Measurements from ENCODE around the gene UROS.

Gene UROS

GRCh38 chr10:125822878-125823662 is at the start of gene UROS, which contains the start of gene BCCIP:
UROS (minus strand) TSS chr10:125823258; CDS start chr10:125816499, 6,759 bp downstream.
BCCIP (plus strand) TSS chr10:125823546; CDS start chr10:125823558, 12 bp downstream.
- peak; percentile 68 to 85 for DNase-seq

GRCh38 chr10:125871338-125871737 is 48.3 kb upstream of the UROS start:
- no peak for DNase-seq

DNA sequence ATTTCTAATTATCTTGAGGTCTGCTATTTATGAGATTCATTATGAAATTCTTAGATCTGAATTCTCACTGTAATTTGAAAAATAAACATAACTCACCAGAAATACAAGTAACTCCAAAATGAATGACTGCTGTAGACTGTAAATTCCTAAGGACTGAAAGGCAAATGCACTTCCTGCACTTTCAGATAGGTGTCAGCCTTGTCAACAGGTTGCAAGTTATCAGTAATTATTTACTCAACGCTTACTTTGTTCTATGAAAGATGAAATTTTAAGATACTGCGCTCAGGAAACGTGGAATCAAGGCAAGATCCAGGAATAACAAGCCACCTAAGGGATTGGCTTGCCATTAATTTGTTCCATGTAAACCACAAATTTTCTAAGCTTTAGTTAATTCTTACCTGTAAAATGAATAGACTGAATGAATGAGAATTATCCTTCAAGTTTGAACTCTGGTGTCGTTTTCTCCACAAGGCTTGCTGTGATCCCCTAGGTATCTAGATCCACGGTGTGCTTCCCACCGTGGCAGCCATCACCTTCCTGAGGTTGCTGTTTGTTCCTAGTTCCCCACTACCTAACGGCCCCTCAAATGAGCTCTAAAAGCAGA is 45.4 kb upstream of the UROS start:
- no peak for DNase-seq

DNA sequence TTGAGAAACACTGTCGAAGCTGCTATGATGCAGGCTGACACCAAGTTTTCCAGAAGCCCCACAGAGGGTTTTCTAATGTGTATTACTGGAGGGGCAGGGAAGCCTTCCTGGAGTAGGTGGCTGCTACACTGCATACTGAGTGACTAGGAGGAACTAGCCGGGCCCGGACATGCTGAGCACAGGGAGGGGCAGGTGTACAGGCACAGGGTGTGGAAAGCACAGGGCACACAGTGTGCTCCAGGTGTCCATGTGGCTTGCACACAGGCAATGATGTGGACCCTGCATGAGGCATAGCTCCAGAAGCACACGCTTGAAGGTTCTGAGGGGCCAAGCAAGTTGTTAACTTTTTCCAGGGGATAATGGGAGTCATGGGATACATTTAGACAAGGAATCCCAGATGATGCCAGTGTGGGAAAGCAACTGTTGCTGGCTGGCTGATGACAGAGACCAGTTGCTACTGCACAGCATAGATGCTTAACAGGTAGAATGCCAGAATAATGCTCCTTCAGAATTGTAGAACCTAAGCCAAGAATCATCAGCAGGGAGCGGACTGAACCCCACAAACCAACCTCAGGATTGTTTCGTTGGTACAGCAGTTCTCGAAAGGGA is 43.5 kb upstream of the UROS start:
- DNase-seq = no peak

DNA sequence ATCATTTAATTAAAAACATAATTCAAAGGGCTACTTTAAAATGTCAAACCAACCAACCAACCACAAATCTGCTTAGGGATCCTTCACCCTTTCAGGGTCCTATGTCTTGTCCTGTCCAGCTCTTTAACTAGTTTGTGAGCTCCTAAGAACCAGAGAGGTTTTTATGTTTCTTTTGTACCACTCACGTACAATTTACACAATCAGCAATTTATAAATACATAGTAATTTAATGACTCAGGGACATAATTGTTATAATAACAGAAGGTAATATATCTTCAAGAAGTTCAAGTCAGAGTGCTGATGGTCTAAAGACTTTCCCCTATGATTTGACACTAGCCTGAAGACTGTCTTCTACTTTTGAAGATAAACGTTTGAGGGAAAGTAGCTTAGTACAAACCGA is 42.1 kb upstream of the UROS start:
- no peak for DNase-seq

DNA sequence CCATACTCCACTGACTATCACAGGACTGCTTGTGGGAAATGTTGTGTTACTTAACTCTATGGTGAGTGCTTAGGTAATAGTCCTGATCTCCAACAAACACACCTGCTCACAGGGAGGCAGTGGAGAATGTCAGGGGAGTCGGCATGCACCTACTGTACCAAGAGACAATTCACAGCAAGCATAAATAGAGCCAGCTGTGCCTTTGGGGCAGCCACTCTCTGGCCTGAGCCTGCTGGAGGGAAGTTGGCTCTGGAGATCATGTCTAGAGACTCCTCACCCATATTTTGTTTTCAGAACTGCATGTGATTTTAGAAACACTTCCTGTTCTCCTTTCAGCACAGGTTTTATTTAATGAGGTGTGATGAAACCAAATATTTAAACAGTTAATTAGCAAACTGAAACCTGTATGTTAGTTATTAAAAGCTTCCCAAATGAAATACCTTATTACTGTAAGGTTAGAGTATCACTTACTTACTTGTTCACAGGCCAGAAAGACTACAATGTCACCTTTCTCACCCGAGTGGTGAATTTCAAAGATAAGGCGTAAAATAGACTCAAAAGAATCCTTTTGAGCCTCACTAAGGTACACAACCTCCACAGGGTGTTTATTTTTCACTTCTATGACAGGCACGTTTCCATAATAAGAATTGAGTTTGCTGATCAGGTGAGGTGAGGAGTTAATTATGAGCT is 36.2 kb upstream of the UROS start:
- no peak for DNase-seq

DNA sequence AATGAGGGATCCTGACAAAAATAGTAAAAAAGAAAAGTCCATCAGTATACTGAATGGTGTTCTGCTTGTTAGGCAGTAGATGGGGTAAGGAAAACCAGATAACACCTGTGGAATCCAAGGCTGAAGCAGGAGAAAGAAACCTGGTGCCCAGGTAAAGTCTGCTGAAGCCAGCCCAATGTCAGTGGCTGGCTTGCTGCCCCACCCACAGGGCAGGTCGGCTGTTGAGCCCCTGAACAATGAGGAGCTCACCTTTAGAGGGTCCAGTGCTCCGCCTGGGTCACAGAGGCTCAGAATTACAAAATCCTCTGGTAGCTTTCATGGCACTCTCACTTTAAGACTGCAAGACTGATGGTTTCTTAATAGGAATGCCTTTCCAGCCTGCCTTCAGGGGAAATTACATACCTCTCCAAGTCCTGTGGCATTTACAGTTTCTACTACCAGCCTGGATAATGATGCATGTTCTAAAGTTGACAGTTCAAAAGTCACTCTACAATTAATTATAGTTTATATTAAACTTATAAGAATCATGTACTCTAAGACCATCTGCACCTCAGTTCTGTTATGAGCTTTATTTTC is 34.2 kb upstream of the UROS start:
- DNase-seq = no peak

- no peak for DNase-seq
Measured at GRCh38 chr10:125852487-125852886, 29.4 kb upstream of the UROS start.

DNA sequence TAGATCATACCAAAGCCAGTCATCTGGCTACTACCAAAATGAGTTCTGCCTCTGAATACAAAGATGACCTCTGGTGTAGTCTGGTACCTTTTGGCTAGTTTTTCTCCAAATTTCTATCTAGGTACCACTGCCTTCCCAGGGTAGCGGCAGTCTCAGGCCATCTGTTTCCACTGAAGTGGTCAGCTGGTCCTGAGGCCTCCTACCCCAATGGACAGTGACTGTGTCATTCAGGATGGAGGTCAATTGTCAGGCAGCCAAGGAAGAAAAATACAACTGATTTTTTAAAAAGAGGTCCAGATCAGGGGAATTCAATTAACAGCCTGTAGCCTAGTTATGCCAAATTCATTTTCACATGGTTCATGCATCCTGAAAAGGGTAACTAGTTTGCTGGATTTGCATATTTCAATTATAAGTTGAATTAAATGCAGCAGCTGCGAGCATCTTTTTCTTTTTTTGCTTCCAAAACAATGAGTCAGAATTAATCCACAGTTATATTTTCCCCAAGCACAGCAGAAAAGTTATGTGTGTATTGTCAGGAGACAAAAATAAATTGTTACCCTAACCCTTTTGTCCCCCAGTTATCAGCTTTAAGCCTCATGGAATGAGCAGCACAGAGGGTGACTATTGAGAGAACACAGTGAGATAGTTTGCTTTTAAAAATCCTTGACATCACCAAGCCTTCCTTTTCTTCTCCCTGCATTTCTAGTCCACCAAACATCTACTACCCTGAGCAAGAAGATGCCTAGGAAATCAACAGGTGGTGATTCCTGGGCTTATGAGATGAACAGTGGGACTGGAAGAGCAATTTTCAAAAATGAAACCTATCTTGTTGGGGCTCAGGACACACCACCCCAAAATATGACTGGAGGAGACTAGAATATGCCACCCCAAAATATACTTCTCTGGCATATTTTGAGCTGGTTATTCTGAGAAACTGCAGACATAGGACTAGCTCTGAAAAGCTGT is 28.0 kb upstream of the UROS start:
- DNase-seq = no peak

DNA sequence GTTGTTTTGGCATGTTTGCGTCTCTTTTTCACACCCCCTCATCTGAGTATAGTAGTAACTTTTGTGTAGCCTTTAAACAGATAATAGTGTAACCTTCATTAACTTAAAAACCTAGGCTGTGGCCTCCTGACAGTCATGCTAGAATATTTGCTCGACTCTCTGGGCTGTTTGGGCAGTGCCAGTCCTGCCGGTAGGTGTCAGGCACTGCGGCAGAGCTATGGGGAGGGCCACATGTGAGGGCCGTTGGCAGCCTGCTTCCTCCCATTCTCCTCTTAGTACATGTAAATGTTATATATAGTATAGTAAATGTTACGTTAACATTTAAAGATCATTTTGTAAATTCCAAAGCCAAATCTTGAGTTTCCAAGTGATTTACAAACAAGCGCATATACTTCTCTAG is 26.4 kb upstream of the UROS start:
- DNase-seq = no peak

DNA sequence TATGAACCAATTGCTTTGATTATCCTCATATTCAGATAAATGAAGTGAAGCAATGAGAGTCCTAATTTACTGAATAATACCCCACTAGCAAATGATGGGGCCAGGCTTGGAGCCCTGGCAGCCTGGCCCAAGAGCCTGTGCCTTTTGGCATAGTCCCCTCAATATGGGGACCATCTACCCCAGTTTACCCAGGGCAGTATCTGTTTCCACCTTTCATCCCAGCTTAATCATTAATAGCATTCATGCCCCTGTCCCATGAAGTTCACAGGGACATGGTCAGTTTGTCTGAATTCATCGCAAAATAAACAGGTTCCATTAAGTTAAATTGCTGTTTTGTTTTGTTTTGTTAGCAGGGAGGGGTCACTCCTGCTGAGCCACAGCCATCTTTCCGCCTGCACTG is 25.8 kb upstream of the UROS start:
- no peak for DNase-seq

- DNase-seq = no peak
Measured at GRCh38 chr10:125848371-125848770, 25.3 kb upstream of the UROS start.

DNA sequence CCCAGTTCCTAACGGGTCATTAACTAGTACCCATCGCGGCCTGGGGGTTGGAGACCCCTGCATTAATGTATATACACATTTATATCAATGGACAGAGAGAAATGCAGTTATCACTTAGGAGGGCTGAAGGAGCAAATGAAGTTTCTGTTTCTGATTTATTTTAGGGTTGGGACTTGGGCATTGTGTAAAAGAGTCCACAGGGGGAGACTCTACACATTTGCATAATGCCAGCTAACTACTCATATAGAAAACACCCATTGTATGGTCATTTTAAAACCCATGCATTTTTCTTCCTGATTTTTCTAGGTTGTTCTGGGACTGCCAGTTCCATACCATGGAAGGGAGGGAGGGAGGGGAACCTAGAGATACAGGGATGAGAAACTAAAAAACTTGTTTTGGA is 23.8 kb upstream of the UROS start:
- no peak for DNase-seq

DNA sequence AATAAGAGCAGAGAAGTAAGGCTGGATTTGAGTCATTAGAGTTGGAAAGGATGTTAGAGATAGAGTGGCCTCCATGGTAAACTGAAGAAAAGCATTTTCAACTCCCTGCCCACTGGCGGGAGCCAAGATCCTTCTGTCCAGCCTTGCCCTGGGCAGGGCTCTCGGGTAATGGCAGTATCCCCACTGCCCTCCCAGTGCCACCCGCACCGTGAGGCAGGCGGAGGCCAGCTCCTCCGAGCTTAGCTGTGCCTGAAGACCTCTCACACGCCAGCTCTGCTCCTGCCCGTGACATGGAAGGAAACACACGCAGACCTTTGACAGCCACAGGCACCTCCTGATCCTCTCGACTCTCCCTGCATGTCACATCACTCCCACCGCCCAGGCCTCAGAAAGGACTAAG is 22.6 kb upstream of the UROS start:
- no peak for DNase-seq

DNA sequence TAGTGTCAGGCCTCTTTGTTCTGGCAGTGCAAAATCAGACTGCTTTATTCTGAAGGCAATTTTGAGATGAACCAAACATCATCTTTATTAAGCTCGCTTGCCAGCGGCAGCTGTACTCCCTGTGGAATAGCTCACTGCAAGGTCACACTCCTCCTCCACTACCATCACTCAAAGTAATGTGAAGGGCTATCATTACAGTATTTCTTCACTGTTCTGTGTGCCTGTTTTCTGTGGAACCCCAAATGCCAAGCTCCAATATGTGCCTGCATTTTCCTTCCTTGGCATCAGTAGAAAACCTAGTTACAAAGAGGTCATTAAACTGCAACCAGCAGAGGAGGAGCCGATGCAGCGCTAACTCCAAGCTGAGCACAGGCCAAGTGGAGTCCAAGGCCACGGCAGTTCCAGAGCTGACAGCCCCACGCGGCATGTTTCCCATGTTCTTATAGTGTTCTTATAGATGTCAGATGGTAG is 21.7 kb upstream of the UROS start:
- no peak for DNase-seq

DNA sequence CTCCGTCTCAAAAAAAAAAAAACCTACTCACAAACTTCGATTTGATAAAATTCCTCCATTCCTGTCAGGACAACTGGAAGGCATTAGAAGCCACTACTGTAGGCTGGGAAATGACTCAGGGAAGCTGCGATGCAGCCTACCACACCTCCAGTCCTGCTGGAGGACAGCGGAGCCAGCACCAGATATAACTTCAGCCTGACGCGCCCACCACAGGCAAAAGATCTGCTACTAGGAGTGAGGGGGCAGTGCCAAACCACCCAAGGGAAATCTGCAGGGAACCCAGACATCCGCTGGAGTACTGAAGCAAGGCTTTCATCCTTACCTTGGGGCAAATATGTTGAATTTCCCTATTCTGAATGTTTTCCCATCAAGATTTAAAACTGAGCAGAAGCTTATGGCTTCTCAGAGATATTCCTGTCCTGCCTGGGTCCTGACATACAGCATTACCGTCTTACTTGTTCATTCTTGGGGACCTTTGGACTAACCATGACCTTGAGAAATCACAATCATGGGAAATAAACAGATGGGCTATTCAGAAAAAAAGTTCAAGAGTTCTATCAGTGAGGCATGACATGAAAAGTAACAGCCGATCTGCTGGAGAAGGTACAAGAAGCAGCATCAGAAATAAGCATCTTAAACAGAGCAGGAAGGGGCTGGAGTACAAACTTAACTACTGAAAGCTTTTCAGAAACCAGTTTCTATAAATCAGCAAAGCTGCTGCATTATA is 20.7 kb upstream of the UROS start:
- DNase-seq = no peak

- no peak for DNase-seq
Measured at GRCh38 chr10:125840955-125841354, 17.9 kb upstream of the UROS start.

DNA sequence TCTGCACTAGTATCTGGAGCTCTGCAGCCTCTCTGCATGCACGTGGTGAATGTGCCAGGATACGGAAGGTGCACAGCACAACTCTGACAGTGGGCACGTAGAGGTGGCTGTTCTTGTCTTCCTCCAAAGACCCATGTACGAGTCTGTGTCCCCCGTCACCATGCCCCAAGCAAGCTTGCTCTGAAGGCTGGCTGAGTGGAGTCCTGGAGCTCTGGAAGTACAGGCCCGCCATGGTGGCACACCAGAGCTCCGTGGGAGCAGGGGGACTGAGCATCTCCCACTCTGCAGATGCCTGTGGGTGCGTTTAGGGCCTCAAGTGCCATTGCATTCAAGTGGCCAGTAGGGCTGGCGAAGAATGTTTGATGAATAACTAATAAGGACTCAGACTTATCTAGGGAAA is 17.3 kb upstream of the UROS start:
- DNase-seq = no peak

DNA sequence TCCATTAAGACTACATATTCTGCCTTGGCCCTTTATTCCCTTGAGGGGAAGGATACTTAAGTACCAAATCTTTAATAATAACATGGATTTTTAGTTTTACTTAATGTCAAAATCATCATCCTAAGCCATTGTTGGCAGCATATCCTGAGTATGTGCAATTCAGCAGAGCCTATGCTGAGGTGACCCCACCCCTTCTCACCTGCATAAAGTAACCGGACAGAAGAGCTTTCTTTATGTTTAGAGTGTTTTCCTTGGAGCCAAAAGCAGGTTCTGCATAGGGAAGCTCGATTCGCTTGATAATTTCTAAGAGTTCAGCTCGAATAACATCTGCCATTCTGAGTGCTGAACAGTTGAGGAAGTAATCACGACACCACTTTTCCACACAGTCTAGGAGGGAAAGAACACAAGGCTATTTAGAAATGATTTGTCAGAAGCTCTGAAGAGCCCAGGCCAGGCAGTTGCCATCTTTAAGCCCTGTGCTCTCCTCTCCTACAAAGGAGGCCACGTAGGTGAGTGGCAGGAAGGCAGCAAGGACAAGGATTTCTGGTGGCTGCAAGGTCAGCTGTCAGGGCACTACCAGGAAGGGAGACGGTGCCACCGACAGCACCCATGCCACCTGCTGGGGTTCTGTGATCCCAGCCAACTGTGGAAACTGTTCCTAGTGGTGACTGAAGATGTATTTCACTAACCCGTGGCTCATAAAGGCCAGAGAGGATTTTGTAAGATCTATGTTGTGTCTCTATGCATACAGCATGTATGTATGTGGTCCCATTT is 15.9 kb upstream of the UROS start:
- no peak for DNase-seq

GRCh38 chr10:125836746-125837145 is 13.7 kb upstream of the UROS start:
- no peak for DNase-seq
